Epidermal melanocyte (primary cell): ENCODE measurements around the gene LCN6.
"Not testable (repeated sequence)": the region's sequence is repeated elsewhere in the genome, so short reads cannot be mapped to it uniquely, and the experiment has no call there.

Experiments
- DNase-seq: peaks from one replicate; pipeline ENCODE4 v3.0.0; 2011; ENCODE audit warnings: low spot score; ENCODE audit not compliant: insufficient read length

The LCN6 gene

GRCh38 chr9:136784249-136784996, 36.1 kb upstream of the LCN6 start:
- peak; percentile 11 for DNase-seq

- DNase-seq = no peak
Measured at GRCh38 chr9:136782452-136782851, 34.1 kb upstream of the LCN6 start.

GRCh38 chr9:136779808-136780207, 31.5 kb upstream of the LCN6 start:
- peak; percentile 2 for DNase-seq

- peak; percentile 11 for DNase-seq
Measured at GRCh38 chr9:136777359-136777758, 29.0 kb upstream of the LCN6 start.

GRCh38 chr9:136776947-136777346, 28.6 kb upstream of the LCN6 start:
- peak; percentile 1 for DNase-seq

- DNase-seq = peak; percentile 14
Measured at GRCh38 chr9:136775191-136775590, 26.9 kb upstream of the LCN6 start.

- DNase-seq = no peak
Measured at GRCh38 chr9:136774416-136775045, 26.2 kb upstream of the LCN6 start.

GRCh38 chr9:136773386-136774044, 25.2 kb upstream of the LCN6 start:
- DNase-seq = peak; percentile 15

- DNase-seq = peak; percentile 22
Measured at GRCh38 chr9:136771907-136772415, 23.6 kb upstream of the LCN6 start.

GRCh38 chr9:136769710-136770191, 21.4 kb upstream of the LCN6 start:
- peak; percentile 41 for DNase-seq

GRCh38 chr9:136766410-136767120, 18.2 kb upstream of the LCN6 start:
- not testable (repeated sequence) for DNase-seq

- peak; percentile 4 for DNase-seq
Measured at GRCh38 chr9:136765745-136766409, 17.6 kb upstream of the LCN6 start.

GRCh38 chr9:136765041-136765440, 16.7 kb upstream of the LCN6 start:
- DNase-seq = peak; percentile 3

GRCh38 chr9:136764301-136764891, 16.1 kb upstream of the LCN6 start, which contains the start of gene LCN15:
TSS of gene LCN15 (minus strand) at chr9:136764518. CDS start at chr9:136764488, 30 bp downstream.
- peak; percentile 5 for DNase-seq

GRCh38 chr9:136763649-136764035, 15.3 kb upstream of the LCN6 start:
- DNase-seq = peak; percentile 5

- DNase-seq = no peak
Measured at GRCh38 chr9:136762915-136763648, 14.8 kb upstream of the LCN6 start.

- DNase-seq = no peak
Measured at GRCh38 chr9:136762221-136762691, 13.9 kb upstream of the LCN6 start.

GRCh38 chr9:136761545-136761981, 13.2 kb upstream of the LCN6 start:
- no peak for DNase-seq

- not testable (repeated sequence) for DNase-seq
Measured at GRCh38 chr9:136760834-136761544, 12.7 kb upstream of the LCN6 start.
